Astrocyte (in vitro differentiated cells and primary cell): ENCODE results near the gene SLC33A1. TPM values are rescaled to one million over a fixed set of nuclear protein-coding genes. Genes with fewer than 3 reads are reported as not detected.

Source experiments
- DNase-seq: peaks from one replicate; pipeline ENCODE4 v3.0.0-alpha.2; 2010; ENCODE audit warnings: low read depth
- FAIRE-seq: peaks from 2 replicates; lab custom pipeline; 2011; peaks lifted over from hg19 to GRCh38; lab: Jason Lieb, UNC
- H2AFZ ChIP-seq: 2 replicates; pipeline ENCODE4 v1.6.0; 2012; ENCODE audit warnings: low read depth, low read length, inconsistent platforms
- H3K27ac ChIP-seq: 2 replicates; pipeline ENCODE4 v1.5.1; 2011; ENCODE audit warnings: low read depth, low read length, inconsistent platforms
- H3K27me3 ChIP-seq: 2 replicates; pipeline ENCODE4 v1.6.0; 2011; ENCODE audit warnings: low read length, inconsistent platforms; ENCODE audit not compliant: insufficient read depth
- H3K36me3 ChIP-seq: 2 replicates; pipeline ENCODE4 v1.5.1; 2011; ENCODE audit warnings: low read length, inconsistent platforms; ENCODE audit not compliant: insufficient read depth
- H3K4me1 ChIP-seq: 2 replicates; pipeline ENCODE4 v1.5.1; 2011; ENCODE audit warnings: low read length, inconsistent platforms; ENCODE audit not compliant: insufficient read depth
- H3K4me2 ChIP-seq: 2 replicates; pipeline ENCODE4 v1.6.0; 2012; ENCODE audit warnings: low read length, inconsistent platforms
- H3K4me3 ChIP-seq: 2 replicates; pipeline ENCODE4 v1.5.1; 2011; ENCODE audit warnings: low read depth, mild to moderate bottlenecking, low read length, inconsistent platforms; ENCODE audit not compliant: insufficient read depth
- H3K79me2 ChIP-seq: 2 replicates; pipeline ENCODE4 v1.6.0; 2012; ENCODE audit warnings: mild to moderate bottlenecking, low read length, inconsistent platforms; ENCODE audit not compliant: insufficient read depth
- H3K9ac ChIP-seq: 2 replicates; pipeline ENCODE4 v1.6.0; 2012; ENCODE audit warnings: mild to moderate bottlenecking, low read length, inconsistent platforms
- H3K9me3 ChIP-seq: 2 replicates; pipeline ENCODE4 v1.5.1; 2012; ENCODE audit warnings: low read depth, mild to moderate bottlenecking, low read length, inconsistent platforms; ENCODE audit not compliant: insufficient read depth
- H4K20me1 ChIP-seq: 2 replicates; pipeline ENCODE4 v1.6.0; 2012; ENCODE audit warnings: low read length, inconsistent platforms; ENCODE audit not compliant: insufficient read depth
- H3K27ac Mint-ChIP-seq: one replicate; pipeline ENCODE4 v1.8.0; 2021; ENCODE audit warnings: mild to moderate bottlenecking, mixed read lengths; ENCODE audit not compliant: unreplicated experiment
- H3K27me3 Mint-ChIP-seq: one replicate; pipeline ENCODE4 v1.8.0; 2021; ENCODE audit warnings: low read depth, mixed read lengths; ENCODE audit not compliant: unreplicated experiment
- H3K36me3 Mint-ChIP-seq: one replicate; pipeline ENCODE4 v1.8.0; 2021; ENCODE audit warnings: low read depth, mixed read lengths; ENCODE audit not compliant: unreplicated experiment
- H3K4me1 Mint-ChIP-seq: one replicate; pipeline ENCODE4 v1.8.0; 2021; ENCODE audit warnings: low read depth, mixed read lengths; ENCODE audit not compliant: unreplicated experiment
- H3K4me3 Mint-ChIP-seq: one replicate; pipeline ENCODE4 v1.8.0; 2021; ENCODE audit warnings: mild to moderate bottlenecking, moderate library complexity, mixed read lengths; ENCODE audit not compliant: unreplicated experiment
- H3K9me3 Mint-ChIP-seq: one replicate; pipeline ENCODE4 v1.8.0; 2021; ENCODE audit warnings: mild to moderate bottlenecking, mixed read lengths; ENCODE audit not compliant: unreplicated experiment
- CTCF ChIP-seq: IDR thresholded peaks from 2 replicates; pipeline ENCODE4 v1.5.1; 2011; ENCODE audit warnings: low read depth, mild to moderate bottlenecking, inconsistent platforms, low read length, moderate library complexity; ENCODE audit not compliant: insufficient read depth
- EZH2 ChIP-seq: IDR thresholded peaks from 2 replicates; pipeline ENCODE4 v1.6.1; 2012; ENCODE audit warnings: mild to moderate bottlenecking, low read length, inconsistent platforms; ENCODE audit not compliant: insufficient read depth
- total RNA-seq: library from RNA; stranded (reverse); gene quantifications from 2 replicates; pipeline ENCODE4 v1.2.1, GENCODE V29; 2021

Gene SLC33A1
- total RNA-seq, 1 donor from 2014 or later = 27.3 TPM

GRCh38 chr3:155805204-155805801, 48.9 kb downstream of the SLC33A1 start:
- Histone ChIP-seq H3K9ac (peak overlapping the region; percentile 91), H3K9me3 (no peaks in the 10 kb centered on the region), H4K20me1 (no peaks in the 10 kb centered on the region), H2AFZ (peak overlapping the region; percentile 97), H3K4me1 (peaks cover 3% of the 10 kb centered on the region), H3K4me2 (peak overlapping the region; percentile 85), H3K4me3 (peak overlapping the region; percentile 75), H3K36me3 (no peaks in the 10 kb centered on the region), H3K27me3 (no peaks in the 10 kb centered on the region), H3K27ac (peak overlapping the region; percentile 60), H3K79me2 (no peaks in the 10 kb centered on the region)
- no peaks in the 10 kb centered on the region for H3K4me1 Mint-ChIP-seq
- no peaks in the 10 kb centered on the region for H3K27me3 Mint-ChIP-seq
- peak overlapping the region; percentile 87 for H3K4me3 Mint-ChIP-seq
- TF ChIP-seq EZH2 = no peak
- no peak for TF ChIP-seq CTCF
- no peaks in the 10 kb centered on the region for H3K9me3 Mint-ChIP-seq
- no peak for DNase-seq
- no peak for FAIRE-seq
- H3K36me3 Mint-ChIP-seq = no peaks in the 10 kb centered on the region
- H3K27ac Mint-ChIP-seq = no peak overlapping the region

GRCh38 chr3:155804323-155804722, 49.9 kb downstream of the SLC33A1 start:
- H3K4me2 ChIP-seq = no peak overlapping the region
- no peaks in the 10 kb centered on the region for H3K9me3 Mint-ChIP-seq
- H3K79me2 ChIP-seq = no peaks in the 10 kb centered on the region
- peaks cover 3% of the 10 kb centered on the region for H3K4me1 ChIP-seq
- H3K27ac Mint-ChIP-seq = no peak overlapping the region
- no peaks in the 10 kb centered on the region for H3K27me3 Mint-ChIP-seq
- no peaks in the 10 kb centered on the region for H3K9me3 ChIP-seq
- H4K20me1 ChIP-seq = no peaks in the 10 kb centered on the region
- FAIRE-seq (no peak), DNase-seq (no peak)
- H3K4me3 ChIP-seq = no peak overlapping the region
- no peak overlapping the region for H3K9ac ChIP-seq
- TF ChIP-seq CTCF = no peak
- no peak for TF ChIP-seq EZH2
- no peak overlapping the region for H2AFZ ChIP-seq
- H3K4me3 Mint-ChIP-seq = no peak overlapping the region
- no peaks in the 10 kb centered on the region for H3K4me1 Mint-ChIP-seq
- no peak overlapping the region for H3K27ac ChIP-seq
- H3K27me3 ChIP-seq = no peaks in the 10 kb centered on the region
- no peaks in the 10 kb centered on the region for H3K36me3 ChIP-seq
- H3K36me3 Mint-ChIP-seq = peaks cover 2% of the 10 kb centered on the region

- Mint-ChIP-seq H3K36me3 (peaks cover 22% of the 10 kb centered on the region), H3K27ac (no peak overlapping the region), H3K4me1 (no peaks in the 10 kb centered on the region), H3K27me3 (no peaks in the 10 kb centered on the region), H3K9me3 (peaks cover 7% of the 10 kb centered on the region), H3K4me3 (no peak overlapping the region)
- Histone ChIP-seq H3K4me3 (no peak overlapping the region), H3K9ac (no peak overlapping the region), H3K9me3 (no peaks in the 10 kb centered on the region), H3K27me3 (no peaks in the 10 kb centered on the region), H4K20me1 (no peaks in the 10 kb centered on the region), H2AFZ (no peak overlapping the region), H3K27ac (no peak overlapping the region), H3K36me3 (no peaks in the 10 kb centered on the region), H3K4me1 (no peaks in the 10 kb centered on the region), H3K79me2 (no peaks in the 10 kb centered on the region), H3K4me2 (no peak overlapping the region)
- FAIRE-seq (no peak), DNase-seq (no peak)
- TF ChIP-seq EZH2 (no peak), CTCF (no peak)
Measured at GRCh38 chr3:155792532-155792931, 61.7 kb downstream of the SLC33A1 start.
